Stromal cell of bone marrow (primary cell): ENCODE measurements around the gene PSEN1.

Source experiments
- DNase-seq: peaks from one replicate; pipeline ENCODE4 v3.0.0-alpha.2; 2012; ENCODE audit warnings: low read depth

Gene PSEN1

DNA sequence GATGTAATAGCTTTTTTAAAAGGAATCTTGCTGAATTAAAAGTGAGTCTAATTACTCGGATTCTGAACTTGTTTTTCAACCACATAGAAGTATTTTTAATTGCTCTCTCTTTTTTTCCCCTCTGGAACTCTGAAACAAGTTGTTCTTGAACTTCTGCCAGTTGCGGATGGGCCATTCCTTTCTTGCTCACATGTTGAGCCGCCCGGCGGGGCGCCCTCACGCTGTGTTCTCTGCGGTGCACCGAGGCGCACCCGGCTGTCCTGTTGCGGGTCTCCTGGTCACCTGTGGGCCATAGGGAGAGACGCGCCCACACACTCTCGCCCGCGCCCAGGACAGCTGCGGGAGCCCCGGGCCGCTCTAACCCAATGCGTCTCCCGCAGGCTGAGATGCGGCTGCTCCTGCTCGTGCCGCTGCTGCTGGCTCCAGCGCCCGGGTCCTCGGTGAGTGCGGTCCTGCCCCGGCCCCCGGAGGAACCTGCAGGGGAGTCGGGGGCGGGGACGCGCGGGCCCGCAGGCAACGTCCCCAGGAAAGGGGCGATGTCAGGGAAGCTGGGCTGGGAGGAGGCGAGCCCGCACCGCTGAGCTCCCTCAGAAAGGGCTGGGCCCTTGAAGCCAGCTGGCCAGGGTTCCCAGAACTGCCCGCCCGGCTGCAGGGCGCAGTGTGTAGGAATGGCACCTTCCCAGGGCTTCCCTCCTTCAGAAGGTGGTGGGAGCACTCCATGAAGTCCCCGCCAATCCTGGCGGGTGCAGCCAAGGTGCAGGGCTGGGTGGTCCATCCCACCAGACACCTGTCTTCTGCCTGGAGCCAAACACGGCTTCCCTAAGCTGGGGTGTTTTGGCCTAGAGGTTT is 103.3 kb downstream of the PSEN1 start:
- DNase-seq = no peak

GRCh38 chr14:73240816-73241480 is 104.6 kb downstream of the PSEN1 start:
- no peak for DNase-seq

DNA sequence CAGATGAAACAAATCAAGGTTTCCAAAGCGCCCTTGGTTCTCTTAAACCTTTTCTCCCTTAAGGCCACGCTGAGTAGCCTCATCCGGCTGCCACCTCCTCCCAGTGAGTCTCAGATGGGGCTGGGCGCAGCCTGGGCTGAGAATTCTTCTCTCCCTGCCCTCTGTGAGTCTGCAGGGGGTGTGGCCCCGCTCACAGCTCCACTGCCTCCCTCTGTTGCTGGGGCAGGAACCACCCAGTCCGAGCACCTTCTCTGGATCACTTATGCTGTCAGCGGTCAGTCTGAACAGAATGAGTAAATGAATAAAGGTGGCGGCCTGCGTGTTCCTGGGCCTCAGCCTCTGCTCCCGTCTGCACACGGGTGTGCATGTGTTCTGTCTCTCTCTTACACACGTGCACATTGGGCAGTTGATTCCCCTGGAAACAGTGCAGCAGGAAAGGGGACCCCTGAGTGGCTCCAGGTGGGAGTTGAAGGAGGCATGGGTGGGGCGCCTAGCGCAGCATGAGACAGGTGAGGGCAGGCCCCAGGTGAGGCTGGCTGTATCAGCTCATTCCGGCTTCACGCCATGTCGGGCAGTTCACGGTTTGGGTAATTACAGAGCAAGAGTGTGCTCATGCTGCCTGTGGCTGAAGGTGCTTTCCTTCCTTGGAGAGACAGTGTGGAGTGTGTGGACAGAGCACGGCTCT is 105.3 kb downstream of the PSEN1 start:
- DNase-seq = no peak

GRCh38 chr14:73242357-73242901 is 106.1 kb downstream of the PSEN1 start:
- no peak for DNase-seq

GRCh38 chr14:73243341-73243740 is 107.0 kb downstream of the PSEN1 start:
- DNase-seq = no peak

DNA sequence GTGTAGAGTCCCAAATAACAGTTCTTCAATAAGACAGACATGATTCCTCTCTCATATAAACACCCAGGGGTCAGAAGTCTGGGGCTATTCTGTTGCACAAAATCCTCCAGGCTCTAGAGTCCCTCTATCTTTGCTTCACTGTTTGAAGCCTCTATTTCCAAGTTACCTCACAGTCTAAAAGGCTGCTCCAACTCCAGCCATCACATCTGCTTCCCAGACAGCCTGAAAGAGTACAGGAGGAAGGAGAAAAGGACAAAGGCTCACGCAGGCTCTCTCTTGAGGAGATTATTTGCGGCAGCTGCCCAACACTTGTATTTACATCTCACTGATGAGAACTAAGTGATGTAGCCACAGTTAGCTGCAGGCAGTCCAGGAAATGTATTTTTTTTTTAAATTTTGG is 107.4 kb downstream of the PSEN1 start:
- no peak for DNase-seq

- no peak for DNase-seq
These were observed 108.4 kb downstream of the PSEN1 start for GRCh38 chr14:73244541-73245290.

GRCh38 chr14:73245480-73246325 is 109.4 kb downstream of the PSEN1 start:
- DNase-seq = no peak

GRCh38 chr14:73246387-73247150 is 110.3 kb downstream of the PSEN1 start:
- no peak for DNase-seq

DNA sequence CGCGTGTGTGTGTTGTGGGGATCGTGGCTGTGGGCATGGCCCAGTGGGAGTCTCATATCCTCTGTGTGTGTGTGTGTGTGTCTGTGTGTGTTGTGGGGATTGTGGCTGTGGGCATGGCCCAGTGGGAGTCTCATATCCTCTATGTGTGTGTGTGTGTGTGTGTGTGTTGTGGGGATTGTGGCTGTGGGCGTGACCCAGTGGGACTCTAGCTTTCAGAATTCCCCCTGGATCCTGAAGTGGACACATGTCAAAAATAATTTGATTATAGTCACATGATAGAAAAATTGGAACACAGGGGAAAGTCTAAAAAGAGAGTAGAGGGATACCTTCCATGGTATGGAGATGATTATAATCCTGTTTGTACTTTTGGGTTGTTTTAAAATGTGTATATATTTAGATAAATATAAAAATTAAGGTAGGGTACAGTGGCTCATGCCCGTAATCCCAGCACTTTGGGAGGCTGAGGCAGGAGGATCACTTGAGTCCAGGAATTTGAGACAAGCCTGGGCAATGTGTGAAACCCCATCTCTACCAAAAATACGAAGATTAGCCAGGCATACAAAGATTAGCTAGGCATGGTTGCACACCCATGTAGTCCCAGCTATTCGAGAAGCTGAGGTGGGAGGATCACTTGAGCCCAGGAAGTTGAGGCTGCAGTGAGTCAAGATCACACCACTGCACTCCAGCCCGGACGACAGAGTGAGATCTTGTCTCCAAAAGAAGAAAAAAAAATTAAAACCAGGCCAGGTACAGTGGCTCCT is 112.0 kb downstream of the PSEN1 start:
- DNase-seq = no peak

DNA sequence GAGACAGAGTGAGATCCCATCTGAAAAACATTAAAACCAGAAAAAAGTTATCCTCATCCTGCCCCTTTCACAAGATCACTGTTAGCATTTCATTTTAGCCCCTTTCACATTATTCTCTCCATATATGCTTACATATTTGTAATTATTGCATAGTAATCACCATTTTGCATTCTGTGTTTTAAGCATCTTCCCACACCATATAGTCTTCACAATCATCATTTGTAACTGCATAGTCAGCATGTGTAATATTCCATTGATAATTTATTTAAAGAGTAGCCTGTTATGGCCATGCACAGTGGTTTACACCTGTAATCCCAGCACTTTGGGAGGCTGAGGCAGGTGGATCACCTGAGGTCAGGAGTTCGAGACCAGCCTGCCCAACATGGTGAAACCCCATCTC is 112.8 kb downstream of the PSEN1 start:
- no peak for DNase-seq

DNA sequence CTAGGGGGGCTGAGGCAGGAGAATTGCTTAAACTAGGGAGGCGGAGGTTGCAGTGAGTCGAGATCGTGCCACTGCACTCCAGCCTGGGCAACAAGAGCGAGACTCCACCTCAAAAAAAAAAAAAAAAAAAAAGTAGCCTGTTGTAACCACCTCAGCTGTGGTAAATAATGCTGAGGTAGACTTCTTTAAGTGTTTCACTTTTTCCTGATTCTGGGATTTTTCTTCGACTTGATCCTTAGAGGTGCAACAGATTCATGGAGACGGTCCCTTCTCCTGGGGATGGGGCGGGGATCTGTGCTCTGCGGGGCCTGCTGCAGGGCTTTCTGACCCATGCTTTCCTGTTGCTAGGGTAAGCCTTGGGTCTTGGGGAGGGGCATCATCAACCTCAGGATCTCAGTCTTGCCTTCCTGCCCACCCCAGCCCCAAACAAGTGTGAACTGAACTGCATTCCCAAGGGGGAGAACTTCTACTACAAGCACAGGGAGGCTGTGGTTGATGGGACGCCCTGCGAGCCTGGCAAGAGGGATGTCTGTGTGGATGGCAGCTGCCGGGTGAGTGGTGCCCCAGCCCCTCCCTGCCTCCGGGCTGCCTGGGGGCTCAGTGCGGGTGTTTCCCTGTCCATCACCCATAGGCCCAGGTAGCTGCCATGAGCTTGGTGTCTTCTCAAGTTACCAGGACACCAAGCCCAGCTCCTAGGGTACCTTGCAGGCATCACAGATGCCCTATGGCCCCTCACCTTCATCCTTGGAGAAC is 113.4 kb downstream of the PSEN1 start:
- DNase-seq = no peak

DNA sequence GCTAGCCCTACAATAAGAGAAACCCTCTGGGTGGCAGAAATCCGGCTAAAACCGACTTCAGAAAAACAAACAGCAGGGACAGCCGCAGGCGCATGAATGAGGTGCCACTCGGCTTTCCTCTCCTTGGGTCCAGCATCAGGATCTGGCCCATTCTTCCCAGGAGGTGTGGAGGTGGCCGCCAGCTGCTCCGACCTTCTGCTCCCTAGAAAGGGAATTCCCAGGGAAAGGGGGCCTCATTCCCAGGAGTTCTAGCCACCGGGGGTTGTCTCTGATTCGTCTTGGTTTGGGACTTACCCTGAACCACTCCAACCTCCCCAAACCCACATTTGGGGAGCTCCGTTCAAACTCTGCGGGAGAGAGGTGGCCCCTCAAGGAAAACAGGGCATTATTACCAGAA is 114.0 kb downstream of the PSEN1 start:
- DNase-seq = no peak

DNA sequence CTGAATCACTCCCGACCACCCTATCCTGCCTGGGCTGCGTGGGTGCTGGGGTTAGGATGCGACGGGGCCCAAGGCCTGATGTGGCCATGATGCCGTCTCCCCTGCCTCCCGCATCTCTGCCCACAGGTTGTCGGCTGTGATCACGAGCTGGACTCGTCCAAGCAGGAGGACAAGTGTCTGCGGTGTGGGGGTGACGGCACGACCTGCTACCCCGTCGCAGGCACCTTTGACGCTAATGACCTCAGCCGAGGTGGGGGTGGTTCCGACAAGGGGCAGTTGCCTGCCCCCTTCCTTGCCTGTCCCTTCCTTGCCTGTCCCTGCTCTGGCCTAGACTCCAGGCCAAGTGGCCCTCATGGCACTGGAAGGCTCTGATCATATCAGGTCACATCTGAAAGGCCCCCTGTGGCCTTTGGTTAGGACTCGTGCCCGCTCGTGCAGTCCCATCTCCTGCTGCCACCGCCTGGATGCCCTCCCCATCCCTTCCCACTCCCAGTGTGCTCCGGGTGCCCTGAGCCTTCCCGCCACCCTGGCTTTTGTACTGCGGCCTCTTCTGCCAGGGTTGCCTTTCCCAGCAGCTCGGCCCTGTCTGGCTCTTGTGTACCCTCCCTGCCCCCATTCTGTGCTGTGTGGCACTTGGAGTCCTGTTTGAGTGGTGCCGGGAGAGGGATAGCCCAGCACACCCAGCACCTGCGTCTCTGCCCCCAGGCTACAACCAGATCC is 114.6 kb downstream of the PSEN1 start:
- no peak for DNase-seq

DNA sequence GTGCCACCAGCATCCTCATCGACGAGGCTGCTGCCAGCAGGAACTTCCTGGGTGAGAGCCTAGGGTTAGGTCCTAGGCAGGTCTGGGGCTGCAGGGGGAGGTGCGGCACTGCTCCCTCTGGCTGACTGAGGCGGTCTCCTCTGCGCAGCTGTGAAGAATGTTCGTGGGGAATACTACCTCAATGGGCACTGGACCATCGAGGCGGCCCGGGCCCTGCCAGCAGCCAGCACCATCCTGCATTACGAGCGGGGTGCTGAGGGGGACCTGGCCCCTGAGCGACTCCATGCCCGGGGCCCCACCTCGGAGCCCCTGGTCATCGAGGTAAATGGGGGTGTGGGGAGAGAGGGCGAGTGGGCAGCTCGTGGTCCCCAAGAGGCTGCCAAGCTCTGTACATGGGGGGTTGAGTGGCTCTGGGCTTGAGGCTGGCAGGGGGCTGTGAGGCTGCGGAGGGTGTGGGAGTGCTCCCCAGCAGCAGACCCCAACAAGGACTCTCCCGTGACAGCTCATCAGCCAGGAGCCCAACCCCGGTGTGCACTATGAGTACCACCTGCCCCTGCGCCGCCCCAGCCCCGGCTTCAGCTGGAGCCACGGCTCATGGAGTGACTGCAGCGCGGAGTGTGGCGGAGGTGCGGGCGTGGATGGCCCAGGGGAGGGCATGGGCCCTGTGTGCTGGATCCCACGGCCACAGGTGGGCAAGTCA is 115.4 kb downstream of the PSEN1 start:
- DNase-seq = no peak

DNA sequence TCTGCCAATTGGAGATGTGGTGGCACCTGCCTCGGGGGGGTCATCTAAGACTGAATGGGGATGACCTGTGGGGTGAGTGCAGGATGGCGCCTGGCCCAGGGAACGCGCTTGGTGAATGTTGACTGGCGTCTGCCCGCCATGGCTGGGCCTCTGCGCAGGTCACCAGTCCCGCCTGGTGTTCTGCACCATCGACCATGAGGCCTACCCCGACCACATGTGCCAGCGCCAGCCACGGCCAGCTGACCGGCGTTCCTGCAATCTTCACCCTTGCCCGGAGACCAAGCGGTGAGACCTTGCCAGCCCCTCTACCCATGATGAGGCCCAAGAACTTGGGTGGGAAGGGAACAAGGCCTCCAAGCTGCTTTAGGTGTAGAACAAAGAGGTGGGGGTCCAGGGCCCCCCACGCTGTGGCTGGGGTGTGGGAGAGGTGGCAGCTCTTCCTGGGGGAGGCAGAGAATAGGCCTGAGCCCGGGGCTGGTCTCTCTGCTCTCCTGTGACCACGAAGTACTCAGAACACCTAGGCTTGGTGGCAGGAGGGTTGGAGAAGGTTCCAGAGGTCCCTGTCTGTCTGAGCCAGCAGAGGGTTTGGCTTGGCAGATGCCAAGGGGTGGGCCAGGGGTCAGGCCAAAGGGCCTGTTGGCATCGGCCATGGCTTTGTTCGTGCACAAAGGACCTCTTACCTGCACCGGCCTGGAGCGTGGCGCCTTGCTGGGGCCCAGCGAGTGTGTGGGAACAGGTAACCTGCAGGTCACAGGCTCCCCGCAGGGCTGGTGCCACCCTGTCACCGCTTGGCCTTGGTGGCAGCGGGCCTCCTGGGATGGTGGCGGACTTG is 116.4 kb downstream of the PSEN1 start:
- DNase-seq = no peak

DNA sequence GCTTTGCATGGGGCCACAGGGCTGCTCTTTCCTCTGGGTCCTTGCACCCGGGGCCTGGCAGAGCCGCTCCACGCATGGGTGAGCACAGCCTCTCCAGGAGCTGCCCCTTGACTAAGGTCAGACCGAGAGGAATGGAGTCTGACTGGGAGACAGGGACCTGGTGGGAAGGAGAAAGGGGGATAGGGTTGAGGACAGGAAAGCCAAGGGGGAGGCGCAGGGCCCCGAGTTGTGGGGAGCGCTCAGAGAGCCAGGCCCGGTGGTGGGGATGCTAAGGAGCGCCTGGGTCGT is 117.0 kb downstream of the PSEN1 start:
- no peak for DNase-seq
